Measurements from ENCODE around the gene WIPI1. TPM values are rescaled to one million over a fixed set of nuclear protein-coding genes. Genes with fewer than 3 reads are reported as not detected.
A peak's percentile ranks its signal among the peaks of the same experiment; 100 is the strongest.

Gene WIPI1
- total RNA-seq, 2 experiments from 2014 or later, result 34.4 to 43.5 TPM

DNA sequence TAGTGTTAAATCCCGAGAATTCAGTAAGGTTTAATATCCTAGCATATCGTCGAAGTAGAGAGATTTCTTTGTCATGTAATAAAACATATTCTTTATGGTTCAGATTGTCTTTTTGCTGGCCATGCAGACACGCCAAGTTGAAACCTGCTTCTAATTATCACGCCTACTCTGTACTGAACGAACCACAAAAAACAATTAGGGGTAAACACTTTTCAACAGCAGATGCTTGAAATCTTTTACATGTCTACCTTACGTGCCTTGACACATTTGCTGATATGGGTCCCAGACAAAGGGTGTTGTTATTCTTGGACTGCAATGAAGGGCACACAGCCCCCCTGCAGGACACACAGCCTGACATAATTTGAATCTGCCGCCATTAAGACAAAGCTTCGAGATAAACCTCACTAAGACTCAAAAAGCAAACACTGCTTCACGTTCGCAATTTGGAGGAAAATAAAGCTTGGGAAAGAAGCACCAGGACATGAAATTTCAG, 13.3 kb downstream of the WIPI1 start:
- no peaks in the 10 kb centered on the region for H4K20me1 ChIP-seq (ENCODE audit: insufficient read depth, low read length)
- H3K79me2 ChIP-seq (ENCODE audit: insufficient read depth, low read depth, low read length), result no peaks in the 10 kb centered on the region
- no peaks in the 10 kb centered on the region for H3K9me2 ChIP-seq (ENCODE audit: insufficient read depth, low read length)
- no peak for TF ChIP-seq EZH2phosphoT487 (IDR thresholded peaks at IDR 0.05; ENCODE audit: borderline replicate concordance, low read depth, low read length)
- TF ChIP-seq, protein P1, sequence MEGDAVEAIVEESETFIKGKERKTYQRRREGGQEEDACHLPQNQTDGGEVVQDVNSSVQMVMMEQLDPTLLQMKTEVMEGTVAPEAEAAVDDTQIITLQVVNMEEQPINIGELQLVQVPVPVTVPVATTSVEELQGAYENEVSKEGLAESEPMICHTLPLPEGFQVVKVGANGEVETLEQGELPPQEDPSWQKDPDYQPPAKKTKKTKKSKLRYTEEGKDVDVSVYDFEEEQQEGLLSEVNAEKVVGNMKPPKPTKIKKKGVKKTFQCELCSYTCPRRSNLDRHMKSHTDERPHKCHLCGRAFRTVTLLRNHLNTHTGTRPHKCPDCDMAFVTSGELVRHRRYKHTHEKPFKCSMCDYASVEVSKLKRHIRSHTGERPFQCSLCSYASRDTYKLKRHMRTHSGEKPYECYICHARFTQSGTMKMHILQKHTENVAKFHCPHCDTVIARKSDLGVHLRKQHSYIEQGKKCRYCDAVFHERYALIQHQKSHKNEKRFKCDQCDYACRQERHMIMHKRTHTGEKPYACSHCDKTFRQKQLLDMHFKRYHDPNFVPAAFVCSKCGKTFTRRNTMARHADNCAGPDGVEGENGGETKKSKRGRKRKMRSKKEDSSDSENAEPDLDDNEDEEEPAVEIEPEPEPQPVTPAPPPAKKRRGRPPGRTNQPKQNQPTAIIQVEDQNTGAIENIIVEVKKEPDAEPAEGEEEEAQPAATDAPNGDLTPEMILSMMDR (conservative IDR thresholded peaks at IDR 0.05; ENCODE audit: low read length), result no peak
- H3K4me2 ChIP-seq (ENCODE audit: low read length), result no peak overlapping the region
- H3K36me3 ChIP-seq (ENCODE audit: insufficient read depth, low read length), result peaks cover 33% of the 10 kb centered on the region
- no peak for DNase-seq (ENCODE audit: low spot score)
- intact Hi-C loops (cut with micrococcal nuclease; ENCODE audit: unreplicated experiment), result no loop called here
- peaks cover 35% of the 10 kb centered on the region for H3K4me1 ChIP-seq (ENCODE audit: insufficient read depth, low read length, poor library complexity, severe bottlenecking)
- POLR2A ChIA-PET, result interaction anchor here (0.5 to 8.8 kb wide), 7 partner anchors 9 to 264 kb away, joined by 3 to 138 read pairs (median 5); partner anchors contain the start of gene WIPI1
- no peak overlapping the region for H3K27ac ChIP-seq (ENCODE audit: low read depth, low read length, poor library complexity, severe bottlenecking)
- no peaks in the 10 kb centered on the region for H3K9me3 ChIP-seq (ENCODE audit: low read length)
- CTCF ChIA-PET (ENCODE audit: unreplicated experiment), result interaction anchor here (0.6 kb wide), 1 partner anchor 12 kb away, joined by 3 read pairs; no protein-coding TSS in a partner anchor
- H3K4me3 ChIP-seq (ENCODE audit: low read depth, low read length, poor library complexity, severe bottlenecking), result no peak overlapping the region
- no peak overlapping the region for H2AFZ ChIP-seq (ENCODE audit: low read length)
- no TSS peak for BruUV-seq (replicated peaks)

DNA sequence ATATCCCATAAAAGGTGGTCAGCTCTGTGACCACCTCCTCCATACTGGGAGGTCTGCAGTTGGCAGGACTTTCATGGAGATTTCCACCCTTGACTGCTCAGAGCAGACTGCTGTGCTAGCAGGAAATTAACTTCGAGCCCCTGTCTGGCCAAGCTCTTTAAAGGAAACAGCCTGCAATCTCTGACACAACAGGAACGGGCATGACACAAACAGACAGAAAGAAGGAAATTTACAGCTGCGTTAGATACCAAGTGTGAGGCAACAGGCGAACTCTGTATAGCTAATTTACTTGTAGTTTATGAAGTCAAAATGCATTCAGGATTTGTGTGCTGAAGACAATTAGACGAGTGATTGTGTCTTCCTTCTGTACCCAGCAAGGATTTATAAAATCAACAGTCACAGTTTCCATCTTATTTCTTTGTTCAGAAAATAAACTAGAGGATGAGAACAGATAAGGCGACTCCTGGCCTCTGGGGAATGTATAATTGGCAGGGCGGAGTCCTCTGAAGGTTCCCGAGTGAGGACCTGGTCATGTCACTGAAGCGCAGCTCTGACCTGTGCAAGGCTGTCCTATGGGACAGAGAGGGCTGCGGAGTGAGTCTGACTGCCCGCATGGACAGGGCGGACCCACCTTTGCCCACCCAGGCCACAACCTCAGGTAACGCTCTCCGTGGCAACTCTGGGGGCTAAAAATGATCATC, 16.1 kb downstream of the WIPI1 start:
- no peak for TF ChIP-seq EZH2phosphoT487 (IDR thresholded peaks at IDR 0.05; ENCODE audit: borderline replicate concordance, low read depth, low read length)
- TF ChIP-seq, protein P1 (conservative IDR thresholded peaks at IDR 0.05; ENCODE audit: low read length), result no peak
- ChIA-PET POLR2A (interaction anchor here (0.6 to 8.8 kb wide), 6 partner anchors 9 to 258 kb away, joined by 3 to 138 read pairs (median 4); partner anchors contain the start of gene WIPI1), CTCF (ENCODE audit: unreplicated experiment) (interaction anchor here (1.1 to 1.5 kb wide), 3 partner anchors 16 to 21 kb away, joined by 3 to 8 read pairs (median 4); partner anchors contain the start of gene WIPI1)
- peak; percentile 70 for DNase-seq (ENCODE audit: low spot score)
- Histone ChIP-seq H3K36me3 (ENCODE audit: insufficient read depth, low read length) (peaks cover 15% of the 10 kb centered on the region), H3K9me2 (ENCODE audit: insufficient read depth, low read length) (no peaks in the 10 kb centered on the region), H3K27ac (ENCODE audit: low read depth, low read length, poor library complexity, severe bottlenecking) (peak overlapping the region; percentile 80), H2AFZ (ENCODE audit: low read length) (peak overlapping the region; percentile 44), H3K4me2 (ENCODE audit: low read length) (peak overlapping the region; percentile 62), H4K20me1 (ENCODE audit: insufficient read depth, low read length) (no peaks in the 10 kb centered on the region), H3K79me2 (ENCODE audit: insufficient read depth, low read depth, low read length) (no peaks in the 10 kb centered on the region), H3K4me1 (ENCODE audit: insufficient read depth, low read length, poor library complexity, severe bottlenecking) (peaks cover 63% of the 10 kb centered on the region), H3K4me3 (ENCODE audit: low read depth, low read length, poor library complexity, severe bottlenecking) (peak overlapping the region; percentile 14), H3K9me3 (ENCODE audit: low read length) (no peaks in the 10 kb centered on the region)
- intact Hi-C loops (cut with micrococcal nuclease; ENCODE audit: unreplicated experiment), result loop anchor here (1.0 kb wide), 1 partner anchor 16 kb away; the partner anchor contains the start of gene WIPI1
- no TSS peak for BruUV-seq (replicated peaks)

Data from OCI-LY7 (cell line).